Measurements from ENCODE around the gene SRRM3.

SRRM3 gene

DNA sequence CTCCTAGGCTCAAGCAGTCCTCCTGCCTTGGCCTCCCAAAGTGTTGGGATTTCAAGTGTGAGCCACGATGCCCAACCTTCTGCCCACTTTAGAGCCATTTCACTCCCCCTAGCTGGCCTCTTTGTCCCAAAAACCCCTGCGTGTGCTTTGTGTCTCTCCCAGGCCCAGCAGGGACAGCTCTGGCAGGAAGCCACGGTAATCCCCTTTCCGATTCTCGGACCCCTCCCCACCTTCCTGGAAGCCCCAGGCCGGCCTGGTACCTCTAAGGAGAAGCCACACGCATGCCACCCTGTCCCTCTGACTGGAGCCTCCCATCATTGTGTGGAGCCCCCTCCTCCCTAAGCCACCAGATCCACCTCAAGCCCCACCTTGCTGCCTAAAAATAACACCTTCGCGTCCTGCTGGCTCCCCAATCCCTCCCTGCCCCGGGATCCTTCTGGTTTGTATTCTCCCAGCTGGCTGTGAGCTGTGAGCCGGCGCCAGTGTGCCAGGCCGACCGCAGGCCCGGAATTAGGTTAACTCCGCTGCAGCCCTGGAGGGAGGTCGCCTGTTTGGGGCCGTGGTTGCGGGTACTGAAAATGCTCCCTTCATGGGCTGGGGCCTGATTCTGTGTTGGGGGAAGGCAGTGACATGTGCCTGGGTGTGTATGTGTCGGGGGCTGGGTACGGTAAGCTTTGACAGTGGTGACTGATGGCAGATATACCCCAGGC lies 16.4 kb upstream of the SRRM3 start:
- Histone ChIP-seq H3K36me3 (ENCODE audit: insufficient read depth) (no peaks in the 10 kb centered on the region), H3K9ac (no peak overlapping the region), H3K4me2 (no peak overlapping the region), H2AFZ (ENCODE audit: low read depth) (no peak overlapping the region), H4K20me1 (ENCODE audit: insufficient read depth) (no peaks in the 10 kb centered on the region), H3K27me3 (ENCODE audit: insufficient read depth, low read depth) (no peaks in the 10 kb centered on the region), H3K79me2 (ENCODE audit: insufficient read depth, low read depth) (no peaks in the 10 kb centered on the region), H3K4me3 (IDR thresholded peaks at IDR 0.05; ENCODE audit: insufficient read depth, low read depth, low read length) (no peak overlapping the region), H3K4me1 (ENCODE audit: low read depth, poor library complexity, severe bottlenecking) (no peaks in the 10 kb centered on the region), H3K27ac (no peak overlapping the region)
- TF ChIP-seq, protein P1, sequence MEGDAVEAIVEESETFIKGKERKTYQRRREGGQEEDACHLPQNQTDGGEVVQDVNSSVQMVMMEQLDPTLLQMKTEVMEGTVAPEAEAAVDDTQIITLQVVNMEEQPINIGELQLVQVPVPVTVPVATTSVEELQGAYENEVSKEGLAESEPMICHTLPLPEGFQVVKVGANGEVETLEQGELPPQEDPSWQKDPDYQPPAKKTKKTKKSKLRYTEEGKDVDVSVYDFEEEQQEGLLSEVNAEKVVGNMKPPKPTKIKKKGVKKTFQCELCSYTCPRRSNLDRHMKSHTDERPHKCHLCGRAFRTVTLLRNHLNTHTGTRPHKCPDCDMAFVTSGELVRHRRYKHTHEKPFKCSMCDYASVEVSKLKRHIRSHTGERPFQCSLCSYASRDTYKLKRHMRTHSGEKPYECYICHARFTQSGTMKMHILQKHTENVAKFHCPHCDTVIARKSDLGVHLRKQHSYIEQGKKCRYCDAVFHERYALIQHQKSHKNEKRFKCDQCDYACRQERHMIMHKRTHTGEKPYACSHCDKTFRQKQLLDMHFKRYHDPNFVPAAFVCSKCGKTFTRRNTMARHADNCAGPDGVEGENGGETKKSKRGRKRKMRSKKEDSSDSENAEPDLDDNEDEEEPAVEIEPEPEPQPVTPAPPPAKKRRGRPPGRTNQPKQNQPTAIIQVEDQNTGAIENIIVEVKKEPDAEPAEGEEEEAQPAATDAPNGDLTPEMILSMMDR (conservative IDR thresholded peaks at IDR 0.05; ENCODE audit: low read depth, low read length), result no peak

DNA sequence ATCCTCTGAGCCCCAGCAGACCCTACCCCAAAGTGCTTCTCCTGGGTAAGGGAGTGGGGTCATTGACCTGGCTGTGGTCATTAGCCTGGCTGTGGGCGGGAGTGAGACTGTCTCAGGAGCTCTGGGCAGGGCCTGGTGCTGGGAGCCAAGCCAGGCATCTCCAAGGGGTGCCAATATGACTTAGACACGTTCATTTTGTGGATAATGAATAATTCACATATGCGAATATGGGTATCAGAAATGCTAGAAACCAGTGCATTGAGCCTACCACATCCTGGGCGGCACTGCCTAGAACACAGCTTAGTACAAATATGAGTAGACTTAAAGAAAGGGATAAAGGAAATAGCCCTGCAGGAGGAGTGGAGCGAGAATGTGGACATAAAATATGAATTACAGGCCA lies 14.4 kb upstream of the SRRM3 start:
- Histone ChIP-seq H3K27ac (no peak overlapping the region), H3K36me3 (ENCODE audit: insufficient read depth) (no peaks in the 10 kb centered on the region), H3K27me3 (ENCODE audit: insufficient read depth, low read depth) (no peaks in the 10 kb centered on the region), H2AFZ (ENCODE audit: low read depth) (no peak overlapping the region), H3K4me1 (ENCODE audit: low read depth, poor library complexity, severe bottlenecking) (no peaks in the 10 kb centered on the region), H3K4me2 (no peak overlapping the region), H4K20me1 (ENCODE audit: insufficient read depth) (no peaks in the 10 kb centered on the region), H3K79me2 (ENCODE audit: insufficient read depth, low read depth) (no peaks in the 10 kb centered on the region), H3K9ac (no peak overlapping the region), H3K4me3 (IDR thresholded peaks at IDR 0.05; ENCODE audit: insufficient read depth, low read depth, low read length) (no peak overlapping the region)
- TF ChIP-seq, protein P1 (conservative IDR thresholded peaks at IDR 0.05; ENCODE audit: low read depth, low read length), result no peak

DNA sequence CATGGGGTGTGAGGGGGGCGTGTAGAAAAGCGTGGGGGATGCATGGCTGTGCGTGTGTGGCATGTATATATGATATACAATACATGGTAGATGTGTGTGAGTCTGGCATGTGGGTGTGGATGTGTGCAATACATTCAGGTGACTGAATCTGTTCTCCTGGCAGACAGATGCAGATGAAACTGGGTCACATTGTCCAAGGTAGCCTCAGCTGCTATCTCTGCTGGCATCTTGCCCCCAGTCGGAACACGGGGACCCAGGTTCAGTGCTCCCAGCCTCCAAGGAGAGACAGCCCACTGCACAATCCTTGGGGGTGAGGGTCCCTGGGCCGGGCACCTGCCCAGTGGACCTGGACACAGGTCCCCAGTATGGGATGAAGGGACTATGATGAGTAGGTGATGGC lies 12.4 kb upstream of the SRRM3 start:
- H3K79me2 ChIP-seq (ENCODE audit: insufficient read depth, low read depth), result no peaks in the 10 kb centered on the region
- H4K20me1 ChIP-seq (ENCODE audit: insufficient read depth), result no peaks in the 10 kb centered on the region
- TF ChIP-seq, protein P1 (conservative IDR thresholded peaks at IDR 0.05; ENCODE audit: low read depth, low read length), result no peak
- H3K9ac ChIP-seq, result no peak overlapping the region
- H3K4me1 ChIP-seq (ENCODE audit: low read depth, poor library complexity, severe bottlenecking), result no peaks in the 10 kb centered on the region
- H3K36me3 ChIP-seq (ENCODE audit: insufficient read depth), result no peaks in the 10 kb centered on the region
- H3K27me3 ChIP-seq (ENCODE audit: insufficient read depth, low read depth), result no peaks in the 10 kb centered on the region
- no peak overlapping the region for H2AFZ ChIP-seq (ENCODE audit: low read depth)
- no peak overlapping the region for H3K4me2 ChIP-seq
- no peak overlapping the region for H3K27ac ChIP-seq
- no peak overlapping the region for H3K4me3 ChIP-seq (IDR thresholded peaks at IDR 0.05; ENCODE audit: insufficient read depth, low read depth, low read length)

DNA sequence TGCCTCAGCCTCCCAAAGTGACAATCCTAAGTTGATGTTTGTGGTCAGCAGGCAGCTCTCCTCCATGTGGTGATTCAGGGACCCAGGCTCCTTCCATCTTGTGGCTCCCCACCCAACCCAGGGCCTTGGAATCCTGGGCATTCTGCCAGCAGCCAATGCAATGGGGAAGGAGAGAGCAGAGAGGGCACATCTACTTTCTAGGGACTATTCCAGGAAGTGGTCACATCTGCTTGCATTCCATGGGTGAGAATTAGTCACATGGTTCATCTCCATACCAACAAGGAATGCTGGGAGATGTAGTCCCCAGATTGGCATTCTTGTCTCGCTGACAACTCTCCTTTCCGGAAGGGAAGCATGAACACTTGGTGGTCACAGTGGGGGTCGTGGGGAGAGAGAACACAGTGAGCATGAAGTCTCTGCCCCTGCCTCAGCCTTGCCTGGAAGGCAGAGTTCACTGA lies 9.9 kb upstream of the SRRM3 start:
- H3K36me3 ChIP-seq (ENCODE audit: insufficient read depth), result no peaks in the 10 kb centered on the region
- no peak overlapping the region for H3K9ac ChIP-seq
- H3K4me3 ChIP-seq (IDR thresholded peaks at IDR 0.05; ENCODE audit: insufficient read depth, low read depth, low read length), result no peak overlapping the region
- H3K4me2 ChIP-seq, result no peak overlapping the region
- H4K20me1 ChIP-seq (ENCODE audit: insufficient read depth), result no peaks in the 10 kb centered on the region
- H2AFZ ChIP-seq (ENCODE audit: low read depth), result no peak overlapping the region
- H3K27me3 ChIP-seq (ENCODE audit: insufficient read depth, low read depth), result peaks cover 11% of the 10 kb centered on the region; the same call in 1 of the 2 replicates
- TF ChIP-seq, protein P1 (conservative IDR thresholded peaks at IDR 0.05; ENCODE audit: low read depth, low read length), result no peak
- no peaks in the 10 kb centered on the region for H3K4me1 ChIP-seq (ENCODE audit: low read depth, poor library complexity, severe bottlenecking)
- no peaks in the 10 kb centered on the region for H3K79me2 ChIP-seq (ENCODE audit: insufficient read depth, low read depth)
- no peak overlapping the region for H3K27ac ChIP-seq
